Mesendoderm (in vitro differentiated cells): ENCODE measurements around the gene DERA.
"Not testable (repeated sequence)": the region's sequence is repeated elsewhere in the genome, so short reads cannot be mapped to it uniquely, and the experiment has no call there.

Experiments
- DNase-seq: peaks from one replicate; pipeline ENCODE4 v3.0.0; 2013
- H2AK5ac ChIP-seq: 2 replicates; pipeline ENCODE4 v1.6.1; 2013; ENCODE audit warnings: low read length, inconsistent platforms
- H2BK120ac ChIP-seq: 2 replicates; pipeline ENCODE4 v1.6.1; 2013; ENCODE audit warnings: low read depth, mild to moderate bottlenecking, low read length, moderate library complexity, mixed read lengths
- H2BK15ac ChIP-seq: replicated peaks from 2 replicates; pipeline ENCODE4 v1.6.1; 2013; ENCODE audit warnings: low read depth, mild to moderate bottlenecking, moderate library complexity
- H2BK5ac ChIP-seq: 2 replicates; pipeline ENCODE4 v1.6.1; 2013; ENCODE audit warnings: low read length, inconsistent platforms
- H3K18ac ChIP-seq: 2 replicates; pipeline ENCODE4 v1.6.1; 2013; ENCODE audit warnings: mild to moderate bottlenecking, low read length, mixed read lengths
- H3K23ac ChIP-seq: one replicate; pipeline ENCODE4 v1.6.1; 2013; ENCODE audit warnings: low read length
- H3K27ac ChIP-seq: 2 replicates; pipeline ENCODE4 v1.5.1; 2013; ENCODE audit warnings: low read depth, mild to moderate bottlenecking, inconsistent platforms, low read length, moderate library complexity
- H3K27me3 ChIP-seq: 2 replicates; pipeline ENCODE4 v1.6.1; 2013; ENCODE audit warnings: low read length, control low read depth, mild to moderate bottlenecking, inconsistent platforms; ENCODE audit not compliant: insufficient read depth, poor library complexity
- H3K36me3 ChIP-seq: 2 replicates; pipeline ENCODE4 v1.6.1; 2013; ENCODE audit warnings: low read length, inconsistent platforms; ENCODE audit not compliant: control insufficient read depth, insufficient read depth
- H3K4ac ChIP-seq: one replicate; pipeline ENCODE4 v1.6.1; 2013; ENCODE audit warnings: low read depth, mild to moderate bottlenecking, low read length, moderate library complexity
- H3K4me1 ChIP-seq: 2 replicates; pipeline ENCODE4 v1.6.1; 2013; ENCODE audit warnings: low read depth, low read length, inconsistent platforms; ENCODE audit not compliant: control insufficient read depth
- H3K4me2 ChIP-seq: 2 replicates; pipeline ENCODE4 v1.6.1; 2013; ENCODE audit warnings: low read length
- H3K4me3 ChIP-seq: 2 replicates; pipeline ENCODE4 v1.5.1; 2013; ENCODE audit warnings: mild to moderate bottlenecking, low read length
- H3K56ac ChIP-seq: one replicate; pipeline ENCODE4 v1.6.1; 2013; ENCODE audit warnings: low read length
- H3K79me1 ChIP-seq: 2 replicates; pipeline ENCODE4 v1.6.1; 2013; ENCODE audit warnings: low read length, inconsistent platforms
- H3K79me2 ChIP-seq: 2 replicates; pipeline ENCODE4 v1.6.1; 2013; ENCODE audit warnings: mild to moderate bottlenecking, low read length; ENCODE audit not compliant: control insufficient read depth, insufficient read depth
- H3K9ac ChIP-seq: 2 replicates; pipeline ENCODE4 v1.6.1; 2013; ENCODE audit warnings: low read length, inconsistent platforms
- H4K5ac ChIP-seq: one replicate; pipeline ENCODE4 v1.6.1; 2013; ENCODE audit warnings: low read length
- H4K8ac ChIP-seq: one replicate; pipeline ENCODE4 v1.6.1; 2013; ENCODE audit warnings: low read depth, mild to moderate bottlenecking, control low read depth, low read length, moderate library complexity
- WGBS: extraction: QIAGEN DNeasy Blood & Tissue Kit; methylation state at CpG from one replicate; pipeline ENCODE4 v1.1.7; 2013; ENCODE audit warnings: low lambda C conversion rate, missing lambda C conversion rate; ENCODE audit not compliant: insufficient coverage; ENCODE audit errors: extremely low coverage; 5-methylcytosine and 5-hydroxymethylcytosine counted together

The DERA gene

DNA sequence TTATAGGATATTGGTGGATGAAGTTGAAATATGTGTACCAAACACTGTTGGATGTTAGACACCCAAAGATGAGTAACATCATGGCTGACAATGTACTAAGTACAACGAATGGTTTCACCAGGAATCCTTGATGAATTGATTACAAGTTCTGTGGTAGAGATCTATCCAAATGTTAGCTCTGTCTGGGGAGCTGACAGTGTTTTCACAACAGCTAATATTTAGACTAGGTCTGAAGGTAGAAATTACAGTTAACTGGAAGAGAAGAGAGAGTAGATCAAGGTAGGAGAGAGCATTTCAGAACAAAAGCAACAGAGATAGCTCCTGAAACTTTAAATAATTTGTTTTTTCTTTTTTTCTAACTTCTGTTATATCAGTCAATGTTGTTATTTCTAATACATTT is 44.9 kb downstream of the DERA start:
- no CpG with 5 or more reads among the region's 1 CpG for WGBS
- Histone ChIP-seq H2BK120ac (no peak overlapping the region), H4K5ac (no peak overlapping the region), H3K56ac (no peak overlapping the region), H3K27me3 (no peaks in the 10 kb centered on the region), H3K79me2 (no peaks in the 10 kb centered on the region), H2AK5ac (no peak overlapping the region), H3K23ac (no peak overlapping the region), H2BK15ac (no peak overlapping the region), H2BK5ac (no peak overlapping the region), H4K8ac (no peak overlapping the region), H3K4ac (no peak overlapping the region), H3K18ac (no peak overlapping the region), H3K4me3 (no peak overlapping the region), H3K4me1 (no peaks in the 10 kb centered on the region), H3K9ac (no peak overlapping the region), H3K27ac (no peak overlapping the region), H3K4me2 (no peak overlapping the region), H3K36me3 (no peaks in the 10 kb centered on the region), H3K79me1 (no peaks in the 10 kb centered on the region)
- DNase-seq, result no peak

- H4K8ac ChIP-seq, result no peak overlapping the region
- no peak overlapping the region for H2BK120ac ChIP-seq
- no CpG with 5 or more reads among the region's 9 CpGs for WGBS
- H2AK5ac ChIP-seq, result no peak overlapping the region
- no peak overlapping the region for H3K23ac ChIP-seq
- no peaks in the 10 kb centered on the region for H3K36me3 ChIP-seq
- H2BK5ac ChIP-seq, result no peak overlapping the region
- H2BK15ac ChIP-seq, result no peak overlapping the region
- no peaks in the 10 kb centered on the region for H3K79me2 ChIP-seq
- no peak overlapping the region for H3K4ac ChIP-seq
- no peak overlapping the region for H3K18ac ChIP-seq
- no peaks in the 10 kb centered on the region for H3K4me1 ChIP-seq
- H3K9ac ChIP-seq, result no peak overlapping the region
- H3K4me2 ChIP-seq, result no peak overlapping the region
- H3K56ac ChIP-seq, result no peak overlapping the region
- H3K4me3 ChIP-seq, result no peak overlapping the region
- no peaks in the 10 kb centered on the region for H3K79me1 ChIP-seq
- H4K5ac ChIP-seq, result no peak overlapping the region
- no peaks in the 10 kb centered on the region for H3K27me3 ChIP-seq
- no peak for DNase-seq
- H3K27ac ChIP-seq, result no peak overlapping the region
Observed at GRCh38 chr12:15956413-15957185, 45.5 kb downstream of the DERA start.

GRCh38 chr12:15962760-15963159 is 51.6 kb downstream of the DERA start:
- peak; percentile 73 for DNase-seq
- Histone ChIP-seq H3K4me2 (no peak overlapping the region), H2BK120ac (no peak overlapping the region), H3K23ac (no peak overlapping the region), H3K27ac (no peak overlapping the region), H3K79me1 (no peaks in the 10 kb centered on the region), H3K4ac (no peak overlapping the region), H2BK15ac (no peak overlapping the region), H3K9ac (no peak overlapping the region), H3K36me3 (no peaks in the 10 kb centered on the region), H3K56ac (no peak overlapping the region), H3K27me3 (no peaks in the 10 kb centered on the region), H3K4me1 (no peaks in the 10 kb centered on the region), H4K5ac (no peak overlapping the region), H2BK5ac (no peak overlapping the region), H3K79me2 (no peaks in the 10 kb centered on the region), H3K18ac (no peak overlapping the region), H2AK5ac (no peak overlapping the region), H3K4me3 (no peak overlapping the region), H4K8ac (no peak overlapping the region)
- no CpG with 5 or more reads among the region's 4 CpGs for WGBS

DNA sequence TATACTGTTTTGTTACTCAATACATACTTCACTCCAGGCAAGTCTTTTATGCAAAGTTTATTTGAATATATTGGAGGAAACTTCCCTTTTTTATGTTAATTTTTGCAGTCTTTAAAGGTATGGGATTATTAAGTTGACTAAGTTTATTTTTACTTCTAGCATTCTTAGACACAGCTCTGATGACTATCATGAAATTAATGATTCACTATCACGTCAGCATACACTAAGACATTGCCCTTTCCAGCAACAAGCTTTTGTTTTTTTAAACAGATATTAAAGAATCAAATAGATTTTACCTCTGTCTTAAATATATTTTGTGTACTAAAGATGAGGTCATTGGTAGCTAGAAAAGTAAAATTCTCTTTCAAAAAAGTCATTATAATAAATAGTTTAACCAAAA is 52.1 kb downstream of the DERA start:
- Histone ChIP-seq H4K5ac (no peak overlapping the region), H3K9ac (no peak overlapping the region), H3K79me1 (no peaks in the 10 kb centered on the region), H3K4me2 (no peak overlapping the region), H3K56ac (no peak overlapping the region), H3K4me1 (no peaks in the 10 kb centered on the region), H3K18ac (no peak overlapping the region), H3K23ac (no peak overlapping the region), H2BK15ac (no peak overlapping the region), H3K27ac (no peak overlapping the region), H2BK5ac (no peak overlapping the region), H2AK5ac (no peak overlapping the region), H3K4me3 (no peak overlapping the region), H3K36me3 (no peaks in the 10 kb centered on the region), H3K27me3 (no peaks in the 10 kb centered on the region), H2BK120ac (no peak overlapping the region), H3K4ac (no peak overlapping the region), H4K8ac (no peak overlapping the region), H3K79me2 (no peaks in the 10 kb centered on the region)
- no peak for DNase-seq
- no CpG with 5 or more reads among the region's 1 CpG for WGBS

DNA sequence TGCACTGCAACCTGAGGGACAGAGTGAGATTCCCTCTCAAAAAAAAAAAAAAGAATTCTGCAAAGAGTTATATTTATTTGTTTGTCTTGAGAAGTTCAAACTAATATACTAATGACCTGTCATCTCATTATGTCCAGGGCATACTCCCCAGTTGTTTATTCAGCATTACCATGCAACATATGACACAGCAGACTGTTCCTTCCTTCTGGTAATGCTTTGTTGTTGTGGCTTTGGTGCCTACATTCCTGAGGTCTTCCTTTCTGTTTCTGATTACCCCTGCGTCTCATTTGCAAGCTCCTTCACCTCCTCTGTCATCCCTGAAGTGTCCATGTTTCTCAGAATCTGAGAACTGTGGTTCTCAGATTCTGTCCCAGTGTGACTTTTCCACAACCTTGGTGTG is 55.3 kb downstream of the DERA start:
- H4K8ac ChIP-seq, result no peak overlapping the region
- H3K9ac ChIP-seq, result no peak overlapping the region
- no peak overlapping the region for H3K4ac ChIP-seq
- H2BK5ac ChIP-seq, result no peak overlapping the region
- DNase-seq, result peak; percentile 19
- H2BK15ac ChIP-seq, result no peak overlapping the region
- no peaks in the 10 kb centered on the region for H3K27me3 ChIP-seq
- H3K23ac ChIP-seq, result no peak overlapping the region
- no peak overlapping the region for H4K5ac ChIP-seq
- H3K18ac ChIP-seq, result no peak overlapping the region
- no peak overlapping the region for H2BK120ac ChIP-seq
- H3K79me1 ChIP-seq, result no peaks in the 10 kb centered on the region
- no peak overlapping the region for H3K27ac ChIP-seq
- no peaks in the 10 kb centered on the region for H3K4me1 ChIP-seq
- no CpG with 5 or more reads among the region's 1 CpG for WGBS
- H2AK5ac ChIP-seq, result no peak overlapping the region
- H3K36me3 ChIP-seq, result no peaks in the 10 kb centered on the region
- no peak overlapping the region for H3K4me3 ChIP-seq
- H3K79me2 ChIP-seq, result no peaks in the 10 kb centered on the region
- no peak overlapping the region for H3K4me2 ChIP-seq
- no peak overlapping the region for H3K56ac ChIP-seq

DNA sequence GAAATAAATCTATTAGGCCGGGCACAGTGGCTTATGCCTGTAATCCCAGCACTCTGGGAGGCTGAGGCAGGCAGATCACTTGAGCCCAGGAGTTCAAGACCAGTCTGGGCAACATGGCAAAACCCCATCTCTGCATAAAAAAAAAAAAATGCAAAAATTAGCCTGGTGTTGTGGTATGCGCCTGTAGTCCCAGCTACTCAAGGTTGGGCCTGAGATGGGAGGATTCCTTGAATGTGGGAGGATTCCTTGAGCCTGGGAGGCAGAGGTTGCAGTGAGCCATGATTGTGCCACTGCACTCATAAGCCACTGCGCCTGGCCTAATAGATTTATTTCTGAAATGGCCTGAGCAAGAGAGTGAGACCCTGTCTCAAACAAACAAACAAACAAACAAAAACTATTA is 55.9 kb downstream of the DERA start:
- not testable (repeated sequence) for H3K79me2 ChIP-seq, H3K4me2 ChIP-seq, H3K4me3 ChIP-seq, H2BK15ac ChIP-seq, H3K79me1 ChIP-seq, H3K4ac ChIP-seq, H4K8ac ChIP-seq, H3K27me3 ChIP-seq, H3K27ac ChIP-seq, H2BK120ac ChIP-seq, H3K56ac ChIP-seq, H3K23ac ChIP-seq, H3K9ac ChIP-seq, H2BK5ac ChIP-seq, H3K4me1 ChIP-seq, DNase-seq, H3K36me3 ChIP-seq, H4K5ac ChIP-seq, H2AK5ac ChIP-seq, H3K18ac ChIP-seq
- WGBS, result no CpG with 5 or more reads among the region's 3 CpGs
